NCI-H510A treated with DMSO at 0.1 percent for 48 hours (cell line): Measurements from ENCODE around the gene SIPA1L3.

Source experiments
- DNase-seq: peaks from one replicate; lab custom pipeline; 2025; lab: John Stamatoyannopoulos, UW

SIPA1L3 gene

DNA sequence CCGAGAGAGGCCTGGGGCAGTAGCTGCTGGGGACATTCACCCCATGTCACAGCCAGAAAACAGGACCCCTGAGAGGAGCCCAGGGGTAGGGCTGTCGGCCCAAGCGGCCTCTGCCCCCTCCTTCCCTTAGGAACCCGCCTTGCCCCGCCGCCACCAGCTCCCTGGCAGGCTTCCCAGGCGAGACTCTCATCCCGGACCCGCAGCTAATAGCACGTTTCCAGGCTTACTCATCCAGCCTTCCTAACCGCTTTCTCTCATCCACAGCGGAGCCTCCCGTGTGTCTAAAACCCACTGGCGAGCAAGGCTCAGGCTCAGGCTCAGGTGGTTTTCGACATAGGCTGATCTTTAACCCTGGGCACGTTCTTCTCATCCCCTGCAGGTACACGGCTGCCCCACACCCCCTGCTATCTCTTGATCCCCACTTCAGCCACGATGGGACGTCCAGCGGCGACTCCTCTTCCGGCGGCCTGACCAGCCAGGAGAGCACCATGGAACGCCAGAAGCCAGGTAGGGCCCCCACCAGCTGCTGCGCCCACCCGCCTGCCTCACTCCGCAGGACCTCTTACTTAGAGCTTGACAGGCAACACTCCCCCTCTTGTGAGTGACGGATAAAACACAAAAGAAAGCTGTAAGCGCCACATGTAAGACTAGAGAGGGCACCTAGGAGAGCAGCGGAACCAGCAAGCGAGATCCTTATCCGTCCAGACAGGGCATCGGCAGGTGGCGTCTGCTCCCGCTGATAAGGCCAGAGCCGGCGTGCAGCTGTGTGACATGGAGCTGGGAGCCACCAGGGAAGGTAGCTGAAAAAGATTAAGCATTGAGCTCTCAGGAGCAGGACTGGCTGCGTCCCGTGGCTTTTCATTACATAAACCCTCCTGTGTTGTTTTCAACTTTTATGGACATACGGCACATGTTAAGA, 245.7 kb downstream of the SIPA1L3 start:
- DNase-seq, result no peak

- no peak for DNase-seq
Measured at GRCh38 chr19:38155453-38155852, 248.4 kb downstream of the SIPA1L3 start.

- no peak for DNase-seq
Measured at GRCh38 chr19:38158730-38159129, 251.7 kb downstream of the SIPA1L3 start.

- no peak for DNase-seq
Measured at GRCh38 chr19:38162094-38162493, 255.1 kb downstream of the SIPA1L3 start.

- DNase-seq, result no peak
Measured at GRCh38 chr19:38162632-38163031, 255.6 kb downstream of the SIPA1L3 start.

- DNase-seq, result no peak
Measured at GRCh38 chr19:38163419-38164290, 256.6 kb downstream of the SIPA1L3 start.

DNA sequence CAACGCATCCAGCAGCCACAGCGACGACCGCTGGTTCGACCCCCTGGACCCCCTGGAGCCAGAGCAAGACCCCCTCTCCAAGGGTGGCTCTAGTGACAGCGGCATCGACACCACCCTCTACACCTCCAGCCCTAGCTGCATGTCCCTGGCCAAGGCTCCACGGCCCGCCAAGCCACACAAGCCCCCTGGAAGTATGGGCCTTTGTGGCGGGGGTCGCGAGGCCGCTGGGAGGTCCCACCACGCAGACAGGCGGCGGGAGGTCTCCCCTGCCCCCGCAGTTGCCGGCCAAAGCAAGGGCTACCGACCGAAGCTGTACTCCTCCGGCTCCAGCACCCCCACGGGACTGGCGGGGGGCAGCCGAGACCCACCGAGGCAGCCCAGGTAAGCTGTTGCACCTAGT, 257.5 kb downstream of the SIPA1L3 start:
- DNase-seq, result no peak

DNA sequence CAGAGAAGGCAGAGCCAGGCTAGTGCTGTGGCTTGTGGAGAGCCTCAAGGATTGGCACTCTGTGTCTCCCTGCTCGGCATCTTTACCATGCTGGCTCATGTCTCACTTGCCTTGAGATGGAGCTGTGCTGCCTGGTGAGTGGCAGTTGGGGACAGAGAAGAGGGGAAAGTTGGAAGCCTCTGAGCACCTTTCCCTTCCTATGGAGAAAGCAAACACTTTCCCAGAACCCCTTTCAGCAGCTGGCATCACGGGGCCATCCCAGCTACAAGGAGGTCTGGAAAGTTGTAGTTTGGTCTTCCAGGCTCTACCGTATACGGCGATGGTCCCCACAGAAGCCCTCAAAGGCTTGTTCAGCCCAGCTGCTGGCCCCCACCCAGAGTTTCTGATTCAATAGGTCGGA, 258.3 kb downstream of the SIPA1L3 start:
- DNase-seq, result no peak

DNA sequence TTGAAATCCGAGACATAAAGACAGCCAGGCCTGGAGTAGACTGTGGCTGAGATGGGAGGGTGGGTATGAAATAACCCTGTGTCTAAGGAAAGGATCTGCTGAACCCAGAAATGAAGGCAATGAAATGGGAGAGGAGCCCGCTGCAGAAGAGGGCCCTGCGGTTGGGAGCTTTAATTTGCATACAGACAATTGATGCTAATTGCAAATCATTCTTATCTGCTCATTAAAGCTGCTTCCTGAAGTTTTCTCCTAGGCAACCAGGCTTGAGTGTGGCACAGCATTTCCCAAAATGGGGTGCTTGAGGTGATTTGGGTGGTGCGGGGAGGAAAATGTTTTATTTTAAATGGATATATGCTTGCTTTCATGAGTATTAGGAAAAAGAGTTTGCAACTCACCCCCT, 261.6 kb downstream of the SIPA1L3 start:
- no peak for DNase-seq

- DNase-seq, result no peak
Measured at GRCh38 chr19:38170334-38170733, 263.3 kb downstream of the SIPA1L3 start.

DNA sequence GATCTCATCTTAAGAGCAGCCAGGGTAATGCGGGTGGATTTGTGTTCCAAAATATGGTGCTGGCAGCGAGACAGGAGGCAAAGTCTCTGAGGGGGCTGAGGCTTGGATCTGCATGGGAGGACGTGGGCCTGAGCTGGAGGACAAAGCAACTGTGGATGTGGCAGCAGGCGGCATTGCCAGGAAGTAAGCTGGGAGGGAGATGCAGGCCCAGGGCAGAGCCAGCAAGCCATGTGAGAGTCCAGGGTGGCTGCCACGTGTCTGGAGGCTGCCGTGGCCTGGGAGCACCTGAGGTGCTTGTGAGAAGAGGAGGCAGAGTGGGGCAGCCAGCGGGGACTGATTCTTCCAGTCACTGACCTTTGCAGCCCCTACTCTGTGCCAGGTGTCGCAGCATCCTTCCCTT, 265.0 kb downstream of the SIPA1L3 start:
- DNase-seq, result no peak

- peak; percentile 21 for DNase-seq
Measured at GRCh38 chr19:38173291-38174041, 266.5 kb downstream of the SIPA1L3 start.

GRCh38 chr19:38175422-38175821, 268.4 kb downstream of the SIPA1L3 start:
- DNase-seq, result no peak

DNA sequence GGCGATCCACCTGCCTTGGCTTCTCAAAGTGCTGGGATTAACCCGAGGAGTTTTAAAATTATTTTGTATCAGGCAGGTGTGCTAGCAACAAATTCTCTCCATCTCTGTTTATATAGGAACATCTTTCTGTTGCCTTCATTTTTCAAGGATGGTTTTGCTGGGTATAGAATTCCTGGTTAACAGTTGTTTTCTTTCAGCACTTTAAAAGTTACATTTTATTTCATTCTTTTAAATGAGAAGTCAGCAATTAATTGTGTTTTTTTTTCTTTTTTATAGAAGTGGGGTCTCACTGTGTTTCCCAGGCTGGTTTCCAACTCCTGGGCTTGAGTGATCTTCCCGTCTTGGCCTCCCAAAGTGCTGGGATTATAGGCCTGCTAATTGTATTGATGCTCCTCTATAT, 273.1 kb downstream of the SIPA1L3 start:
- DNase-seq, result no peak

- no peak for DNase-seq
Measured at GRCh38 chr19:38182536-38183210, 275.7 kb downstream of the SIPA1L3 start.

- no peak for DNase-seq
Measured at GRCh38 chr19:38183251-38183897, 276.4 kb downstream of the SIPA1L3 start.

- no peak for DNase-seq
Measured at GRCh38 chr19:38184815-38185214, 277.8 kb downstream of the SIPA1L3 start.

- no peak for DNase-seq
Measured at GRCh38 chr19:38185562-38185961, 278.6 kb downstream of the SIPA1L3 start.

DNA sequence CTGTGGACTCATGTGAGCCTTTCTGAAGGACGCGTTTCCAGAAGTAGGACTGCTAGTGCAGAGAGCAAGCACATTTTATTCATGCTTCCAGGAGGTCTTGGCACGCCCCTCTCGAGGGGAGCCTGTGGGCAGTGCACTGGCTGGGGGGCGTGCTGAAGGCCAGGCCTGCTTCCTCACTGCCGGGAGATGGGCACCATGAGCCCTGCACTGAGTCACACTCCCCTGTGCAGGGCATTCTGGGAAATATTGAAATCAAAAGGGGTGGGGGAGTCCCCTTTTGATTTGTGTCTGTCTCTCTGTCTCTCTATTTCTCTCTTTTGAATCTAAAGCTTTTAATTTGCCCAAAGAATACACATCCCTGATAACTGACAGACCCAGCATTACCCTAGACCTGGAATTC, 283.1 kb downstream of the SIPA1L3 start:
- DNase-seq, result no peak

- DNase-seq, result no peak
Measured at GRCh38 chr19:38190793-38191192, 283.8 kb downstream of the SIPA1L3 start.

GRCh38 chr19:38191747-38192146, 284.7 kb downstream of the SIPA1L3 start:
- no peak for DNase-seq
